Trophoblast cell (in vitro differentiated cells and primary cell): ENCODE measurements around the gene C2orf69.

Experiments used
- DNase-seq, 2 donors: peaks; one replicate each; pipeline ENCODE4 v3.0.0-alpha.2; 2016
- H2AFZ ChIP-seq: 2 replicates; pipeline ENCODE4 v1.6.1; 2013; ENCODE audit warnings: low read length, moderate library complexity, mild to moderate bottlenecking; ENCODE audit not compliant: insufficient read depth, poor library complexity
- H2AK5ac ChIP-seq: 2 replicates; pipeline ENCODE4 v1.6.1; 2013; ENCODE audit warnings: mild to moderate bottlenecking, low read length
- H2BK120ac ChIP-seq: 2 replicates; pipeline ENCODE4 v1.6.1; 2013; ENCODE audit warnings: low read length, mild to moderate bottlenecking, moderate library complexity; ENCODE audit not compliant: insufficient read depth, poor library complexity
- H2BK12ac ChIP-seq: 2 replicates; pipeline ENCODE4 v1.6.1; 2013; ENCODE audit warnings: mild to moderate bottlenecking, low read length, moderate library complexity
- H2BK5ac ChIP-seq: 2 replicates; pipeline ENCODE4 v1.6.1; 2013; ENCODE audit warnings: low read length, low read depth, moderate library complexity, mild to moderate bottlenecking; ENCODE audit not compliant: poor library complexity
- H3K14ac ChIP-seq: 2 replicates; pipeline ENCODE4 v1.6.1; 2013; ENCODE audit warnings: mild to moderate bottlenecking, low read length
- H3K18ac ChIP-seq: 2 replicates; pipeline ENCODE4 v1.6.1; 2013; ENCODE audit warnings: mild to moderate bottlenecking, low read length
- H3K23ac ChIP-seq: 2 replicates; pipeline ENCODE4 v1.6.1; 2013; ENCODE audit warnings: low read length
- H3K27ac ChIP-seq: 2 replicates; pipeline ENCODE4 v1.5.1; 2013; ENCODE audit warnings: low read depth, mild to moderate bottlenecking, inconsistent platforms, low read length, moderate library complexity
- H3K27me3 ChIP-seq: 2 replicates; pipeline ENCODE4 v1.6.1; 2013; ENCODE audit warnings: inconsistent platforms, mild to moderate bottlenecking, low read length, moderate library complexity; ENCODE audit not compliant: insufficient read depth
- H3K36me3 ChIP-seq, 2 experiments: 1 replicate in 1 of 2; 2 replicates in 1 of 2; pipeline ENCODE4 v1.6.1; 2013; ENCODE audit warnings: low read length in 2 of 2, mild to moderate bottlenecking in 2 of 2, moderate library complexity in 1 of 2; ENCODE audit not compliant: insufficient read depth in 2 of 2, control insufficient read depth in 1 of 2
- H3K4ac ChIP-seq: 2 replicates; pipeline ENCODE4 v1.6.1; 2013; ENCODE audit warnings: low read depth, mild to moderate bottlenecking, low read length, moderate library complexity
- H3K4me1 ChIP-seq, 2 experiments: 1 replicate in 1 of 2; 2 replicates in 1 of 2; pipeline ENCODE4 v1.6.1; 2013; ENCODE audit warnings: low read length in 2 of 2, mild to moderate bottlenecking in 2 of 2, moderate library complexity in 1 of 2; ENCODE audit not compliant: insufficient read depth in 2 of 2, control insufficient read depth in 1 of 2
- H3K4me2 ChIP-seq: 2 replicates; pipeline ENCODE4 v1.6.1; 2013; ENCODE audit warnings: inconsistent platforms, mild to moderate bottlenecking, low read length, moderate library complexity
- H3K4me3 ChIP-seq: 2 replicates; pipeline ENCODE4 v1.5.1; 2013; ENCODE audit warnings: mild to moderate bottlenecking, low read depth, low read length, inconsistent platforms
- H3K79me1 ChIP-seq: one replicate; pipeline ENCODE4 v1.6.1; 2013; ENCODE audit warnings: low read length
- H3K79me2 ChIP-seq: 2 replicates; pipeline ENCODE4 v1.6.1; 2013; ENCODE audit warnings: low read length, mild to moderate bottlenecking; ENCODE audit not compliant: control insufficient read depth, insufficient read depth, poor library complexity
- H3K9ac ChIP-seq: 2 replicates; pipeline ENCODE4 v1.6.1; 2013; ENCODE audit warnings: mild to moderate bottlenecking, low read length
- H3K9me3 ChIP-seq: 2 replicates; pipeline ENCODE4 v1.6.1; 2013; ENCODE audit warnings: low read depth, mild to moderate bottlenecking, control low read depth, inconsistent platforms, low read length; ENCODE audit not compliant: insufficient read depth
- H4K12ac ChIP-seq: 2 replicates; pipeline ENCODE4 v1.6.1; 2013; ENCODE audit warnings: low read depth, mild to moderate bottlenecking, low read length, moderate library complexity
- H4K8ac ChIP-seq: 2 replicates; pipeline ENCODE4 v1.6.1; 2013; ENCODE audit warnings: low read depth, mild to moderate bottlenecking, low read length, moderate library complexity
- H4K91ac ChIP-seq: one replicate; pipeline ENCODE4 v1.6.1; 2013; ENCODE audit warnings: low read depth, mild to moderate bottlenecking, low read length, moderate library complexity
- WGBS: extraction: QIAGEN DNeasy Blood & Tissue Kit; methylation state at CpG from one replicate; pipeline ENCODE4 v1.1.7; 2013; ENCODE audit warnings: missing lambda C conversion rate; ENCODE audit not compliant: insufficient read length, insufficient coverage; ENCODE audit errors: extremely low coverage; 5-methylcytosine and 5-hydroxymethylcytosine counted together

Gene C2orf69

DNA sequence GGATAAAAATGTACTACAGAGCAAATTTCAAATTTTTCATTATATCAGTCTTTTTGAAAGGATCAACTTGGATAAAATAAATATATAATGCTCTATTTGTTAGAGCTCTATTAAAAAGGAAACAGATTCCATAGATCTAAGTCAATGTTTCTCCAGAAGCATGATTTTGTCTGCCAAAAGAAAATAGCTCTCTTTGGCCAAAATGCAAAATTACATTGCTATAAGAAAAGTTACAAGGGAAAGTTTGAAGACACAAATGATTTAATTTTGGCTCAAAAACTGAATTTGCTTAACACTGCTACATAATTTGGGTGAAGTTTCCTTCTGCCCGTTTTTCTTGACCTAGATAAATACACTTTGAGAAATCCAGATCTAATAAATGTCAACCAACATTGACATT, 15.7 kb downstream of the C2orf69 start:
- Histone ChIP-seq H3K18ac (no peak overlapping the region), H2BK120ac (no peak overlapping the region), H2AK5ac (no peak overlapping the region), H3K79me1 (peaks cover 2% of the 10 kb centered on the region), H3K79me2 (peaks cover 5% of the 10 kb centered on the region), H3K27ac (no peak overlapping the region), H2BK12ac (no peak overlapping the region), H3K9me3 (no peaks in the 10 kb centered on the region), H2BK5ac (no peak overlapping the region), H3K4me2 (no peak overlapping the region), H2AFZ (no peak overlapping the region), H3K23ac (no peak overlapping the region), H4K8ac (no peak overlapping the region), H3K4me1 (peaks cover 3 to 5% of the 10 kb centered on the region in 2 experiments), H4K91ac (no peak overlapping the region), H3K14ac (no peak overlapping the region), H3K9ac (no peak overlapping the region), H3K27me3 (no peaks in the 10 kb centered on the region), H3K4me3 (no peak overlapping the region), H3K36me3 (peaks cover 5 to 12% of the 10 kb centered on the region in 2 experiments), H3K4ac (no peak overlapping the region), H4K12ac (no peak overlapping the region)
- no peak for DNase-seq
- WGBS = no CpG with 5 or more reads among the region's 1 CpG

DNA sequence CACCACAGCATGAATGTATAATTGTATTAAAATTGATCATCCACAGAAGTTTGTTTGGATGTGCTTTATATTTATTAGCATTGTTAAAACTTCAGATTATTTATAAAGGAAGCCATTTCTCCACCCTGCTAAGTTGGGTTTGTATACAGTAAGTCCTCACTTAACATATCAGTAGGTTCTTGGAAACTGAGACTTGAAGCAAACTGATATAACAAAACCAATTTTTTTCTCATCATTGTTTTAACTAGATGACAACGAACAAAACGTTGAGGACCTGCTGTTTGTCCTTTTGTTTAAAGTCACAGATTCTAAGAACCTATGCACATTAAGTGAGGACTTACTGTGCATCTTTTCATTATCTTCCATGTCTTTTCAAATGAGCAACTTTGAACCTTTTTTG, 17.1 kb downstream of the C2orf69 start:
- H2BK120ac ChIP-seq = no peak overlapping the region
- no peaks in the 10 kb centered on the region for H3K27me3 ChIP-seq
- H3K9me3 ChIP-seq = peaks cover 2% of the 10 kb centered on the region
- no peak overlapping the region for H2BK12ac ChIP-seq
- peaks cover 3% of the 10 kb centered on the region for H3K79me2 ChIP-seq
- H3K4me2 ChIP-seq = no peak overlapping the region
- H3K23ac ChIP-seq = no peak overlapping the region
- H2BK5ac ChIP-seq = no peak overlapping the region
- no peak overlapping the region for H3K27ac ChIP-seq
- H2AFZ ChIP-seq = no peak overlapping the region
- no peak overlapping the region for H3K18ac ChIP-seq
- no peak overlapping the region for H3K4ac ChIP-seq
- H3K36me3 ChIP-seq = peaks cover 12% of the 10 kb centered on the region in 2 experiments
- no peak overlapping the region for H3K9ac ChIP-seq
- H4K12ac ChIP-seq = no peak overlapping the region
- H3K79me1 ChIP-seq = no peaks in the 10 kb centered on the region
- H4K8ac ChIP-seq = no peak overlapping the region
- DNase-seq = no peak
- H3K14ac ChIP-seq = no peak overlapping the region
- no CpG with 5 or more reads among the region's 2 CpGs for WGBS
- peaks cover 0 to 2% of the 10 kb centered on the region in 2 experiments for H3K4me1 ChIP-seq
- H3K4me3 ChIP-seq = no peak overlapping the region
- no peak overlapping the region for H4K91ac ChIP-seq
- H2AK5ac ChIP-seq = no peak overlapping the region

DNA sequence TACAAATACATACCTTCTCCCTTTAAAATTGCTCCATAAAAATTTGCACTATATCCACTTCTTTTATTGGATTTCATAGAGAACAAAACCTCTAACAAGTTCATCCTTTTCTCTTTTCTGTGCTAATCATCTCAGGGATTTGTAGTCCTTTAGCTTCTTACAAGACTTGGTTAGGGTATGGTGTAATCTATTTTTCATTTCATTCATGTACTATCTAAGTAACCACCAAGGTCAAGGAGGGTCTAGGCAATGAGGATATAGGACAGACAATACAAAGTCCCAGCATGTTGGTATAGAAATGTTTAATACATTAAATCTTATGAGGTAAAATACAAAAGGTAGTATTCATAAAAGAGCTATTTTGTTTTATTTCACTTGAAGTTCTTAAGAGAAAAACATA, 17.5 kb downstream of the C2orf69 start:
- Histone ChIP-seq H3K36me3 (peaks cover 12% of the 10 kb centered on the region in 2 experiments), H2BK5ac (no peak overlapping the region), H3K4me3 (no peak overlapping the region), H4K91ac (no peak overlapping the region), H3K79me2 (peaks cover 3% of the 10 kb centered on the region), H2BK120ac (no peak overlapping the region), H4K12ac (no peak overlapping the region), H3K4me2 (no peak overlapping the region), H3K14ac (no peak overlapping the region), H3K9me3 (peaks cover 2% of the 10 kb centered on the region), H2BK12ac (no peak overlapping the region), H3K9ac (no peak overlapping the region), H3K18ac (no peak overlapping the region), H3K4me1 (peaks cover 0 to 2% of the 10 kb centered on the region in 2 experiments), H3K27ac (no peak overlapping the region), H2AK5ac (no peak overlapping the region), H2AFZ (no peak overlapping the region), H3K23ac (no peak overlapping the region), H3K4ac (no peak overlapping the region), H4K8ac (no peak overlapping the region), H3K27me3 (no peaks in the 10 kb centered on the region), H3K79me1 (no peaks in the 10 kb centered on the region)
- DNase-seq = no peak

DNA sequence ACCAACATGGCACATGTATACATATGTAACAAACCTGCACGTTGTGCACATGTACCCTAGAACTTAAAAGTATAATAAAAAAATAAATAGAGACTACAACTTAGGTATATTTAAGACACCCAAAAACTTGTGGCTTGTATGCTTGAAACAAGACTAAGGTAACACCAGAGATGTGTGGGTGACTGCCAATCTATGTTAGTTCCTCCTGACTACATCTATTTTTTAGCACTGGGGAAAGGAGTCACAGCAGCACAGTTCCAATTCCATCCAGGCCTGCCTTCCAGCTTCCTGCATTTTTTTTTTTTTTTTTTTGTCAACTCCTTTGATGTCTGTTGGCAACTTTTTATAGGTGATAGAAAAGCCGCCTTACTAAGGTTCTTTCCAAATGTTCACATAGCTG, 18.2 kb downstream of the C2orf69 start:
- Histone ChIP-seq H2BK5ac (no peak overlapping the region), H2AK5ac (no peak overlapping the region), H3K79me2 (no peaks in the 10 kb centered on the region), H2BK120ac (no peak overlapping the region), H3K36me3 (peaks cover 12% of the 10 kb centered on the region in 2 experiments), H4K91ac (no peak overlapping the region), H3K9ac (no peak overlapping the region), H3K4me2 (no peak overlapping the region), H3K79me1 (no peaks in the 10 kb centered on the region), H3K27ac (no peak overlapping the region), H3K23ac (no peak overlapping the region), H2AFZ (no peak overlapping the region), H3K4ac (no peak overlapping the region), H3K4me3 (no peak overlapping the region), H3K14ac (no peak overlapping the region), H3K27me3 (no peaks in the 10 kb centered on the region), H3K4me1 (no peaks in the 10 kb centered on the region), H3K9me3 (peaks cover 2% of the 10 kb centered on the region), H4K12ac (no peak overlapping the region), H3K18ac (no peak overlapping the region), H2BK12ac (no peak overlapping the region), H4K8ac (no peak overlapping the region)
- WGBS = no CpG with 5 or more reads among the region's 2 CpGs
- no peak for DNase-seq
